ENCODE measurements around the gene ZFYVE21. TPM values are rescaled to one million over a fixed set of nuclear protein-coding genes. Genes with fewer than 3 reads are reported as not detected.
A peak's percentile ranks its signal among the peaks of the same experiment; 100 is the strongest.

The ZFYVE21 gene
- total and polyA plus RNA-seq, 4 donors: 28.0 to 36.9 (median 30.8) TPM

GRCh38 chr14:103743691-103744090 is 28.1 kb downstream of the ZFYVE21 start:
- H3K27ac ChIP-seq (ENCODE audit: low read depth in 1 of 2, low read length in 2 of 2): no peak overlapping the region
- peaks cover 3 to 11% (median 9%) of the 10 kb centered on the region in 4 donors for H3K4me1 ChIP-seq (ENCODE audit: control insufficient read depth in 4 of 4, insufficient read depth in 4 of 4, low read length in 3 of 4)
- H3K4me3 ChIP-seq (ENCODE audit: low read depth in 1 of 3, low read length in 3 of 3): no peak overlapping the region
- no peak for TF ChIP-seq RXRA (IDR thresholded peaks at IDR 0.05)
- TF ChIP-seq, protein P1, sequence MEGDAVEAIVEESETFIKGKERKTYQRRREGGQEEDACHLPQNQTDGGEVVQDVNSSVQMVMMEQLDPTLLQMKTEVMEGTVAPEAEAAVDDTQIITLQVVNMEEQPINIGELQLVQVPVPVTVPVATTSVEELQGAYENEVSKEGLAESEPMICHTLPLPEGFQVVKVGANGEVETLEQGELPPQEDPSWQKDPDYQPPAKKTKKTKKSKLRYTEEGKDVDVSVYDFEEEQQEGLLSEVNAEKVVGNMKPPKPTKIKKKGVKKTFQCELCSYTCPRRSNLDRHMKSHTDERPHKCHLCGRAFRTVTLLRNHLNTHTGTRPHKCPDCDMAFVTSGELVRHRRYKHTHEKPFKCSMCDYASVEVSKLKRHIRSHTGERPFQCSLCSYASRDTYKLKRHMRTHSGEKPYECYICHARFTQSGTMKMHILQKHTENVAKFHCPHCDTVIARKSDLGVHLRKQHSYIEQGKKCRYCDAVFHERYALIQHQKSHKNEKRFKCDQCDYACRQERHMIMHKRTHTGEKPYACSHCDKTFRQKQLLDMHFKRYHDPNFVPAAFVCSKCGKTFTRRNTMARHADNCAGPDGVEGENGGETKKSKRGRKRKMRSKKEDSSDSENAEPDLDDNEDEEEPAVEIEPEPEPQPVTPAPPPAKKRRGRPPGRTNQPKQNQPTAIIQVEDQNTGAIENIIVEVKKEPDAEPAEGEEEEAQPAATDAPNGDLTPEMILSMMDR (IDR thresholded peaks at IDR 0.05; ENCODE audit: low read depth, low read length, missing input control): no peak
- no peak for TF ChIP-seq REST (IDR thresholded peaks at IDR 0.05)
- no peak for TF ChIP-seq HNF4G (IDR thresholded peaks at IDR 0.05)
- no peak for TF ChIP-seq HNF4A (conservative IDR thresholded peaks at IDR 0.05)
- no peaks in the 10 kb centered on the region for H3K27me3 ChIP-seq (ENCODE audit: control insufficient read depth in 4 of 4, insufficient read depth in 4 of 4, low read length in 3 of 4)
- no peaks in the 10 kb centered on the region for H3K9me3 ChIP-seq (ENCODE audit: control insufficient read depth in 4 of 4, low read length in 3 of 4)
- H3K9ac ChIP-seq (ENCODE audit: low read depth in 1 of 2, low read length in 2 of 2): no peak overlapping the region
- H3K36me3 ChIP-seq (ENCODE audit: control insufficient read depth in 4 of 4, insufficient read depth in 3 of 4, low read depth in 1 of 4, low read length in 3 of 4): peaks cover 0 to 26% (median 8%) of the 10 kb centered on the region in 4 donors
- no peak for DNase-seq (ENCODE audit: low spot score)
- 94% methylated on average over 15 of the region's 15 CpGs for whole genome bisulfite sequencing

- DNase-seq (ENCODE audit: low spot score): peak; percentile 26
- no peak for TF ChIP-seq RAD21 (IDR thresholded peaks at IDR 0.05)
- TF ChIP-seq HNF4G (IDR thresholded peaks at IDR 0.05): no peak
- TF ChIP-seq, protein P2, sequence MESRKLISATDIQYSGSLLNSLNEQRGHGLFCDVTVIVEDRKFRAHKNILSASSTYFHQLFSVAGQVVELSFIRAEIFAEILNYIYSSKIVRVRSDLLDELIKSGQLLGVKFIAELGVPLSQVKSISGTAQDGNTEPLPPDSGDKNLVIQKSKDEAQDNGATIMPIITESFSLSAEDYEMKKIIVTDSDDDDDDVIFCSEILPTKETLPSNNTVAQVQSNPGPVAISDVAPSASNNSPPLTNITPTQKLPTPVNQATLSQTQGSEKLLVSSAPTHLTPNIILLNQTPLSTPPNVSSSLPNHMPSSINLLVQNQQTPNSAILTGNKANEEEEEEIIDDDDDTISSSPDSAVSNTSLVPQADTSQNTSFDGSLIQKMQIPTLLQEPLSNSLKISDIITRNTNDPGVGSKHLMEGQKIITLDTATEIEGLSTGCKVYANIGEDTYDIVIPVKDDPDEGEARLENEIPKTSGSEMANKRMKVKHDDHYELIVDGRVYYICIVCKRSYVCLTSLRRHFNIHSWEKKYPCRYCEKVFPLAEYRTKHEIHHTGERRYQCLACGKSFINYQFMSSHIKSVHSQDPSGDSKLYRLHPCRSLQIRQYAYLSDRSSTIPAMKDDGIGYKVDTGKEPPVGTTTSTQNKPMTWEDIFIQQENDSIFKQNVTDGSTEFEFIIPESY (IDR thresholded peaks at IDR 0.05): no peak
- TF ChIP-seq TAF1 (conservative IDR thresholded peaks at IDR 0.05): no peak
- TF ChIP-seq, protein P3, sequence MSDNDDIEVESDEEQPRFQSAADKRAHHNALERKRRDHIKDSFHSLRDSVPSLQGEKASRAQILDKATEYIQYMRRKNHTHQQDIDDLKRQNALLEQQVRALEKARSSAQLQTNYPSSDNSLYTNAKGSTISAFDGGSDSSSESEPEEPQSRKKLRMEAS (IDR thresholded peaks at IDR 0.05): no peak
- TF ChIP-seq, protein P1 (IDR thresholded peaks at IDR 0.05; ENCODE audit: low read depth, low read length, missing input control): no peak
- no peak for TF ChIP-seq GABPA (IDR thresholded peaks at IDR 0.05 in 1 of 2, conservative IDR thresholded peaks at IDR 0.05 in 1 of 2)
- no peaks in the 10 kb centered on the region for H3K9me3 ChIP-seq (ENCODE audit: control insufficient read depth in 4 of 4, low read length in 3 of 4)
- H3K4me1 ChIP-seq (ENCODE audit: control insufficient read depth in 4 of 4, insufficient read depth in 4 of 4, low read length in 3 of 4): peaks cover 3 to 11% (median 9%) of the 10 kb centered on the region in 4 donors
- no peak overlapping the region for H3K9ac ChIP-seq (ENCODE audit: low read depth in 1 of 2, low read length in 2 of 2)
- H3K4me3 ChIP-seq (ENCODE audit: low read depth in 1 of 3, low read length in 3 of 3): no peak overlapping the region
- H3K27me3 ChIP-seq (ENCODE audit: control insufficient read depth in 4 of 4, insufficient read depth in 4 of 4, low read length in 3 of 4): no peaks in the 10 kb centered on the region
- H3K36me3 ChIP-seq (ENCODE audit: control insufficient read depth in 4 of 4, insufficient read depth in 3 of 4, low read depth in 1 of 4, low read length in 3 of 4): peaks cover 3 to 19% (median 8%) of the 10 kb centered on the region in 4 donors
- no peak overlapping the region for H3K27ac ChIP-seq (ENCODE audit: low read depth in 1 of 2, low read length in 2 of 2)
- WGBS: 89% methylated on average over 15 of the region's 15 CpGs
These were observed 29.2 kb downstream of the ZFYVE21 start for GRCh38 chr14:103744621-103745395.

All from liver (tissue), 9 donors.